GM23248 (cell line): Measurements from ENCODE around the gene SLC4A8.

ENCODE experiments used
- EZH2 ChIP-seq: fragments of 200-600 bp; sonication (generic); IDR thresholded peaks from 2 replicates; pipeline ENCODE4 v1.6.1; 2018; ENCODE audit warnings: antibody characterized with exemption, mild to moderate bottlenecking; ENCODE audit not compliant: insufficient read depth, poor library complexity, severe bottlenecking
- EZH2phosphoT487 ChIP-seq: fragments of 200-600 bp; sonication (generic); IDR thresholded peaks from 2 replicates; pipeline ENCODE4 v1.6.1; 2018; ENCODE audit warnings: antibody characterized with exemption, moderate library complexity, mild to moderate bottlenecking, low read depth; ENCODE audit not compliant: insufficient read depth

- TF ChIP-seq EZH2 (no peak), EZH2phosphoT487 (no peak)
Measured at GRCh38 chr12:51534216-51535074, 109.8 kb downstream of the SLC4A8 start.
